Stimulated activated CD8-positive, alpha-beta memory T cell treated with anti-CD3 and anti-CD28 coated beads, Interleukin-2, amount 100 ng/mL, for 48 hours (primary cell): ENCODE data around the gene PBX1.

ENCODE experiments used
- DNase-seq, 2 donors: peaks; one replicate each; pipeline ENCODE4 v3.0.0-alpha.2; 2020; ENCODE audit warnings: low read depth in 2 of 2

PBX1 gene

DNA sequence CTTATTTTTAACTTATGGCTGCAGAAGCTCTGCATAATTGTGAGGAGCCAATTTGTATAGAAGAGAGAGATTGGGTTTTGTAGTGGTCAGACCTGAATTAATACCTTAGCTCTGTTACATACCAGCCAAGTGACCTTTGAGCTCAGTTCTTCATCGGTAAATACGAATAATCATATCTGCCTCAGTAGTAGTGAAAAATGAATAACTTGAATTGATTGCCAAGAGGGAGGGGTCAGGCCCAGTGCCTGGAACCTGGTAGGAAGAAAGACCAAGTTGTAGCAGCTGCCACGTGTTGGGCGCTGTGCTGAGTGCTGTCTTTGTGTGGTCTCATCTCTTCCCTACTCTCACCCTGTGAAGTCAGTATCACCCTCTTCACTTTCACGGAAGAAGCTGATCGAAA lies 247.5 kb downstream of the PBX1 start:
- DNase-seq: no peak

DNA sequence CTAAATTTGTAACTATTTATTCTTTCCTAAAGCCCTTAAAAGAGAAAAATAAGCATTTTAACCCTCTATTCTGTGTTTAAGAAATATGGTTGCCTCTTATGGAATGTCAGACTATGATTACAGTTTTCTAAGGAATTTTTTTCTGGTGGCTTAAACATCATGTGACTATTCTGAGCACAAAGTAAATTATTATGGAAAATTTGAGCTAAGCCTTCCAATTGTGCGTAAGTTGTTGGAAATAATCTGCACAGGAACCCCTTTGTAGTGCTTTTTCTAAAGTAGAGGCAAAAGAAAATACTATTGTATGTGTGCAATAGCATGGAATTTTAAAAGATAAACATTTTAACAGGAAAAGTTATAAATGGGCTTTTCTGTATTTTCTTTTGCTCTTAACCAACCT lies 254.8 kb downstream of the PBX1 start:
- DNase-seq: no peak

DNA sequence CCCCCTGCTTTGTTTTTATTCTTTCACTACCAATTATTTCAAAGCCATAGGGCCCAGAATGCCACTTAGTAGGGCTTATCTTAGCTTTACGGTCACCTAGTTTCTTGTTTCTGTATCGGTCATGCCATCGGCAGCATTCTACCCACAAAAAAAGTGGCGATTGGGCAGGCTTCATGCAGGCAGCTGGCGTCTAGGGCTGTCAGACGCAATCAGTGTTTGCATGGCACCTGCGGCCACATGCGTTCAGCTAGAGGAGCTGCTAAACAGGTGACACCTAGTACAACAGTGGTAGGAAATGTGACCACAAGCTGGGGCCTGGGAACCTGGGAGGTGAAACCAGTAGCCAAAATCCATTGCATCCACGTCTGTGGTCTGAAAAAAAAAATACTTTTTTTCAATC lies 262.7 kb downstream of the PBX1 start:
- DNase-seq: no peak

DNA sequence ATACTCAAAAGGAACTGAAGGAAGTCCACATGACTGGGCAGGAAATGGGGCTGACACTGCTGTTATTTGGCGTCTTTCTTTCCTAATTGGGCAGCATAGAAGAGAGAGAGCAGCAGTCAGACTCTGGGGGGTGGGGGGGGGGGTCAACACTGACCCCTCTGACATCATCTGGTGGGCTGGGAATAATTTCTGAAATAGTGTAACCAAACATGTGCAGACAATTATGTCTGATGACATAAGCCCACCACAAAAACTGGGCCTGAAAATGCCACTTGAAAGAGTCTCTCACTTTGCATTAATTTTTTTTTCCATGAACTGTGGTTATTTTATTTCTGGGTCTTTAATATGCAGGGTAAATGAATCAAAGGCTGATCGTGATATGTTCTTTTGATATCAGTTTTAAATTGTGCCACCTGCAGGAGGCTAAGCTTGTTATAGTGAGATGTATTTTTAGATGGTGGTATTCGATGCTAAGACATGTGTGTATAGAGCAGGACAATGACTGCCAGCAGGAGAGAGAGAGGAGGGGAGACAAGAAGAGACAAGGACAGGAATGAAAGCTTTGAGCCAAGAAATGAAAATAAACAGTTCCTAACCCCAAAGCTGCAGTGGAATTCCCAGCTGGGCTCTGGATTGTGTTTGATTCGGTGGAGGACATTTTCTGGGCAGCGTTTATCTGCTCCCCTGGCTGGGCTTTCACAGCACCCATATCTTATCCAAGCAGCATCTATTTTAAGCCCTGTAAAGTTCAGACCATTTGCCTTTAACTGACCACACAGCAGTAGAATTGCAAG lies 264.7 kb downstream of the PBX1 start:
- DNase-seq: no peak

DNA sequence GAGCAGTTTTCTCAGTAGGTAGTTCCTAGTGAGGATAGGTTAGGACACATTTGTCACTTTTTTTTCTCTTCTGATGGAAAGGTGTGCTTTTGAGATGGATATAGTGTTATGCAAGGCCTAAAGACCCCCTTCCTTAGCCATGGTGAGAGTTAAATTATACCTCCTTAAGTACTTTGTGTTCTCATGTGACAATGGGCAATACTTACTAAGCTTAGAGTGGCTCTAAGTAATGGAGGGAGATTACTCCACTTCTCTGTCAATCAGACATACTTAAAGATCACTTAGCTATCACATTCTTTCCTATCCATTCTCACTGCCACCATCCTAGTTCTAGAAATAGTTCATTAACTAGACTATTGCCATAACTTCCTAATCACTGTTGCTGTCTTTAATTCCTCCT lies 265.6 kb downstream of the PBX1 start:
- no peak for DNase-seq

DNA sequence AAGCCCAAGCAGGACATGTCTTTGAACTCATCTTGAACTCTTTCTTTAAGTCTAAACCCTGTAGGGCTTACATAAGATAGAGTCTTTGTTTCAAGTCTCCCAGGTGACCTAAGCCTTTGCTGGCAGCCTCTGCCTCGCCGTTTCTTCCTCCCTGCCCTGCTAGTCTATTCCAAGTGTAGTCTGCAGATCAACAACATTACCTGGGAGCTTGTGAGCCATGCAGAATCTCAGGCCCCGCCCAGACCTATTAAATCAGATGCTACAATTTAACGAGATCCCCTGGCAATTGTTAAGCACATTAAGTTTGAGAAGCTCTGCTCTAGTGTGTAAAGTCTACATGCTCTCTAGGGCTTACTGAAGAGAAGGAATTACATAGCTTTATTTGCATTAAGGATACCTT lies 271.6 kb downstream of the PBX1 start:
- no peak for DNase-seq

DNA sequence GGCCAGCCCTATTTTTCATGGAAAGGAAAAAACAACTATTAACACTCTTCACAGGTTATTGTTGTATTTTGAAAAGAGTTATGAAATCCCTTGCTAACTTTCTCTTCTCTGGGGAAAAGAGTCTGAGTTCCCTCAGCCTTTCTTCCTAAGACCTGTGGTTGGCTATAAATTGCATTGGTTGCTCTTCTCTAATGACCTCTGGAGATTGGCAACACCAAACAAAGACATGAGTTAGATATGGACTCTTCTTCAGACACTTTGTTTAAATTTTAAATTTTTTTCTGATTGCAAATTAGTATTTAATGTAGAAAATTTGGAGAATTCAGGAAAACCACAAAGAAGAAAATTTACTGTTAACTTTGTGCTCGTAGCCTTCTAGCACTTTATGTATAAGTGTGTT lies 275.7 kb downstream of the PBX1 start:
- no peak for DNase-seq

DNA sequence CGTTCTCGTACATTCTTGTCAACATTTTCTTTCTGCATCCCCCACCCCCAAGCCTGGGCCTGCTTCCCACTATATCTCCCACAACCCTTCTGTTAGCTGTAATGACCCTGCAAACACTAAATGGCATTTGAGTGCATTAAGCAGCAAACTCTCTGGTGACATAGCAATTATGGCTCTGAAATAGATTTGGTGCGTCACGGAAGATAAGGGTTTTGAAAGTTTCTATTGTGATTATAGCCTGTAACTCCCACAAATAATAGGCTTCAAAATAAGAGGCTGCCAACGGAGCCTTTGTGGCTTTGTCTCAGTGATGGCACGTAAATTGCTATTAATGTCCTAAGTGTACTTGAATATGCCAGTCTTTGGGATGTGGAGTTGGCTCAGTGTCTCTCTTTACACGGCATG lies 277.6 kb downstream of the PBX1 start:
- DNase-seq: no peak

DNA sequence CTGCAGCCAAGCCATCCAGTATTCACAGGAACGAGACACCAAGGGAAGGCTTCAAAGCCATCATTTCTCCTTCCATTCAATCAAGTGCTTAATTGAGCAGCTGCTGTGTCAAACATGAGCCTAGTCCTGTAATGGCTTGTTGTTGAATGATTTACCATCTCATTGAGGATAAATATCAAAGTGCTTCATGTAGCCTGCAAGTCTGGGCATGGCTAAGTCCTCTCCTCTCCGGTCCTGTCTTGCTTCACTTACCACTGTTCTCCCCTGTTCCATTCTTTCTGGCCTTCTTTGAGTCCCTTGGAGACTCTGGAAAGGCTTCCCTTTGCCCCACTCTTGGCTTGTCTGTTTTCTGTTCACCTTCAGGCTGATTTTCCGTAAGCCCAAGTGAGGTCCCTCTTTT lies 279.8 kb downstream of the PBX1 start:
- DNase-seq: no peak

DNA sequence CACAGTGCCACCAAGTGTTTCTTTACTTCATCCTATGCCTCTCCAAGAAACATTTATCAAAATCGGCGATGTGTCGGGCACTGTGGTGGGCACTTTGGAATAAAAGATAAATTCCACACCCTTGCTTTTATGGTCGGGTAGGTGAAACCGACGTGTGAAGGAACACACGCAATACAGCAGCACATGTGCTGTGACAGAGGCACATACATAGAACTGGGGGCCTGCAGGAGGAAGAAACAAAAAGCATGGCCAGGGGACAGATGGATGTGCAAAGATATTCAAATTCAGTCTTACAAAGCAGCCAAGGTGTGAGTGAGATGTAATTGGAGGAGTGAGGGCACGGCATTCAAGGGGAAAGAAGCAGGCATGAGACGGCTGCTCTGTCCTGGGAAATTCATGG lies 282.0 kb downstream of the PBX1 start:
- no peak for DNase-seq

DNA sequence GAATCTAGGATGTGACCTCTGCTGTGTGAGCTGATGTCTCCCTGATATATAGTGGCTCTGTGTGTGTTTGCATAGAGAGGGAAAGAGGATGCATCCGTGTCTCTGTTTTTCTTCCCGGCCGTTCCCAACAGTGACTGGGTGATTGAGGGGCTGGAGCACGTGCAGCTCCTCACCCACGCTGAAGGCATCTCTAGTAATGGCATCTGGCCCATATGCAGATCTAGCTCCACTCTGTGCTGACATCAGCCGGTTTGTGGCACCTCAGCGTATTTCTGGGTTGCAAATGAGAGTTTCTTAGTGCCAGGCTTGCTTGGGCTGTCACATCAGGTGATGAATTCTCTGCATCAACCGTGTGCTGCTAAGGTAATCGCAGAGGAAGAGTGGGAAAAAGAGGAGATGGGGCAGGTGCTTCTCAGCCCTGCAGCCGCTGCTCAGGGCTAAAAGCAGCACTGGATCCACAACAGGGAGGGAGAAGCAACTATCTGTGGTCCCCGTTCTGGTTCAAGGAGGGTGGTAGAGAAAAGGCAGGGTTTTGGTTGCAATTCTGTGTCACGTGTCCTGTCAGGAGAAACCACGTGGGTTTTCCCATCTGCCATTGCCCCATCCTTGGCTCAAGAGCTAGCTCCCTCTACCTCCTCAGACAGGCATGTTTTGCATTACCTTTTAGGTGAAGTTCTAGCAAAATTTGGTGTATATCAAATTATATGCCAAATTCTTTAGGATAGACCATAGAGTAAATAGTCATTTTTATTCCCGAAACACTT lies 282.9 kb downstream of the PBX1 start:
- no peak for DNase-seq

DNA sequence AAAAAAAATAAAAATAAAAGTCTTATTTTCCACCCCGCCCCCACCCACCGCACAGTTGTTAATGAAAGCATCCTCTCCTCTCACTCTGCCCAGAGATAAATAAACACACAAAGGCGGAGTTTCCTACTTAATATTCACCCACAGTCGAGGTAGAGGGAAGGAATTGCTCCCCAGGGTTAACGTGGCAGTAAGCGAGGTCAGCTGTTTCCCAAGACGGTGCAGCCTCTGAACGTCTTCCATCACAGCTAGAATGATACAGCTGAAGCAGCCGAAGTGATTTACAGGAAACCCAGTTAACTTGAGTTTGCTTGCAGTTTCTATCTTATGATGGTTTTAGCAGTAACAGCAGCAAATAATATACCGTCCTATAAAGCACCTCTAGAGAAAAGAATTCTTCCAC lies 283.9 kb downstream of the PBX1 start:
- no peak for DNase-seq

DNA sequence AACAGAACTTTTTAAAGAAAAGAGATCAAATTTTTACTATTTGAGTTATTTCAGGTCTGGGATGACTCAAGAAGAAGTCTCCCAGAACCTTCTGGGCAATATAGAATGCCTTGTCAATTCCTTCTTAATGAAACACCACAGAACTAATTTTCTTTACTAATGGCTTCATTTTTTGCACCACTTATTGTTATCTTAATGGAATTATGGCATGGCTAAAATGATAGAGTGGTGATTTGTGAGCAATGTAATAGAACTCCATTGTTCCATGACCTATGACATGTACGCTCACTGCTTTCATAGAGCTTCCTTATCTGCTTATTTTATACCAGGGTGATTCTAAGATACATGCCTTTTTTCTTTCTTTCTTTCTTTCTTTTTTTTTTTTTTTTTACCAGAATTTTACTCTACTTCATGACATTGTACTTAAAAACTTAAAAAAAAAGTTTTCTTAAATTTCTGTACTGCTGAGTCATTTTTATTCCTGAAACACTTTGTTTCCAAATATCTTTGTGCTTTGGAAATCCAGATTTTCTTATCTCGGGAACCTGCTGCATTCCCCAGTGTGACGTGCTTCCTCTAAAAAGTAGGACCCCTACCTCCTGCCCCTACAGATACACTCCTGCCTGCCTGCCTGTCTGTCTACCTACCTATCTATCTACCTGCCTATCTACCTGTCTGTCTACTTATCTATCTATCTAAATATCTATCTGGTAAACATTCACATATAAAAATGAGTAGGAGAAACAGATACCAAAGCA lies 284.9 kb downstream of the PBX1 start:
- DNase-seq: no peak

DNA sequence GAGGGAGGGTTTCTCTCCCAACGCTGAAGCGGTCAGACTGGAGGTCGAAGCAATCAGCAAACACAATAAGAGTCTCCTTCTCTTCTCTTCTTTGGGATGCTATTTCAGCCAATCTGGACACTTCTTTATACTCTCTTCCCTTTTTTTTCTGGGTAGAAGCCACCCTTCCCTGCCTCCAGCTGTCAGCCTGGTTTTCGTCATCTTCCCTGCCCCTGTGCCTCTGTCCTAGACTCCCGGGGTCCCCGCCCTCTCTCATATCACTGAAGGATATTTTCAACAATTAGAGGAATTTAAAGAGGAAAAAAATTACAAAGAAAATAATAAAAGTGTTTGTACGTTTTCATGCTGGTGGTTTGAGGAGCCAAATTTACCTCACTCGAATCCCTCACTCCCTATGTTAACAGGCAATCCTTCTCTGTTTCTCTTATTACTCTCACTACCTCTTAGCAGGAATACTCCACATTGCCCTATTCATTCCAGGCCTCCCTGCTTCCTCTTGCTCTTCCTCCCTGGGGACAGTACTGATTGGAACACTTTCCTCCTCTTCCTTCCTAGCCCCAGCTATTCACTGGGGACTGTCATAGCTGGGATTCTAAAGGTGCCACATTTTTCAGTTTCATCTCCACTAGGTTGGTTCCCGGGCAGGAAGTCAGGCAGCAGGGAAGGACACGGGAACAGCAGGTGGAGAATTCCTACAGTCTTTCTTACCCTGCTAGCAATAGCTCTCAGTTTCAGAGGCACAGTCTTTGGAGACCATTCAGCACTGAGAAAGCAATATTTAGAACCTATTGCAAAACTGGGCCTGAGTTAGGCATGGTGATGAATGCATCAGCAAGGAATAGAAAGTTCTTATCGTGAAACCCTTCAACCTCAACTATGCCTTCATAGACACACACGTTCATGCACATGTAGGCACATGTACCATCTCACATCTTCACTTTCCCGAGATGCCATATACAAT lies 288.0 kb downstream of the PBX1 start:
- DNase-seq: no peak

DNA sequence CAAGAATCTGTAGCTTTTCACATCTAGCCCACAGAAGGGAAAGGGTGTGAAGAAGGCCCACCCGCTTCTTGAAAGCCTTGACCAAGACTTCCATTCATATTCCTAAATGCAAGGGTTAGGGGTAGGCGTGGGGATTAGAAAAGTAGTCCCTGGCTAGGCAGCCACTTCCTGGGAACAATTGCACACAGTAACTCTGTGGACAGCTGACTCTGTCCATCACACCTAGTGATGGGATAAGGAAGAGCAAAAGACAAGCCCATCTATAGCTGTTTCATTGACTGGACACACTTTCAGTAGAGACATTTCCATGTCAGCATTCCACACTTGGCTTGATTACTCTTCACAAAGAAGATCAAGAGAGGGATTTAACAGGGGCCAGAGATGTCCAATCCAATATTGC lies 294.2 kb downstream of the PBX1 start:
- no peak for DNase-seq

DNA sequence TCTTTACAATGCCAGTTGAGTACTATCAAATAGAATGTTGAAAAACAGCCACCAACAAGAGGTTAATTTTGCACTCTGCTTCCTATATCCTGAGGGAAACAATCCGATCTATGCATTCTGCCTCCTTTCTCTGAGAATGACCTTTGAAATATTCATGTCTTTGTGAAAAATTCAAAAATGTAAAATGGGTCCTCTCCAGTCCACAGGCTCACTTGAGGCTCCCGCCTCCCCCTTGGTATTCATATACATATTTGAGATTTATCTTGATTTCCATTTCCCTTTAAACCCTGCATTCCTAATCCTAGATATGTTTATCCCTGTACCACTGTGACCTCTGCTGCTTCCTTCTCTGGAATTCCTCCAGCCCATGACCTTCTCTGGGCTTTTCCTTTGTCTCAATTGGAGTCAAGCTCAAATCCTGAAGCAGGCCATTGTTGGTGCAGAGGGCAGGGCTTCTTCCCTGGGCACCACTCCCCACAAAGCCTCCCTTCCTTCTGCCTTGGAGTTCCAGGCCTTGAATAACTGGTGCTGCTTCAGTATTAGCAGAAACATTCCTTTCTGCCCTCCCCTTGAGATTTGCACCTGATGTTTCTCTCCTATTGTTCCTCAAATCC lies 296.8 kb downstream of the PBX1 start:
- DNase-seq: no peak

DNA sequence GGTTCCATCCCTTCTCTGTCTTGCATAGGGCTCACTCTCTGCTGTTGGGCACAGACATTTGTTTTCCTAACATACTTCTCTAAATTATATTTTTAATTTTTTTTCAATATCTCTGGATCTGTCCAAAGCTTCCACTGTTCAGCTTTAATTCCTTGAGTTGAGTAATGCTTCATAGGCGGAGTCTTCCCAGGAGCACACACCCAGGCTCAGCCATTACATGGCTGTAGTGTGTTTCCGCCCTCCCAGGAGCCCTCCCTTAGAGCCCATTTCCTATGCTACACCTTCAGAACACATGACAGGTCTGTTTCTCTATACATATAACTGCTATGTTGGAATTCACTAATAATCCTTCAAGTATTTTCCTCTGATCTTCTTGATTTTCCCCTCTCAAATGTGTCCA lies 297.4 kb downstream of the PBX1 start:
- DNase-seq: no peak

DNA sequence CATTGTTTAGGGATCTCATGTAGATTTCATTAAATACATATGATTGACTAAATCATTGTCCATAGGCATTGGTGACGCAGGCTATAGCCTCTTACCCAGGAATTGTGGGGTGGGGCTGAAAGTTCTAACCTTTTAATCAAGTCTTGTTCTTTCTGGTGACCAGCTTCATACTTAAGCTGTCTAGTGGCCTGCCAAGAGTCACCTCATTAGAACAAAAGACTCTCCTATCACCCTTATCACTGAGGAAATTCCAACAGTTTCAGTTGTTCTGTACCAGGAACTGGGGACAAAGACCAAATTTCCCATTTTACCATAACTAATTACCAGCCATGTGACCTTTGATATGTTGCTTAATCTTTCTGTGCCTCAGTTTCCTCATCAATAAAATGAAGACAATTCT lies 298.5 kb downstream of the PBX1 start:
- no peak for DNase-seq

DNA sequence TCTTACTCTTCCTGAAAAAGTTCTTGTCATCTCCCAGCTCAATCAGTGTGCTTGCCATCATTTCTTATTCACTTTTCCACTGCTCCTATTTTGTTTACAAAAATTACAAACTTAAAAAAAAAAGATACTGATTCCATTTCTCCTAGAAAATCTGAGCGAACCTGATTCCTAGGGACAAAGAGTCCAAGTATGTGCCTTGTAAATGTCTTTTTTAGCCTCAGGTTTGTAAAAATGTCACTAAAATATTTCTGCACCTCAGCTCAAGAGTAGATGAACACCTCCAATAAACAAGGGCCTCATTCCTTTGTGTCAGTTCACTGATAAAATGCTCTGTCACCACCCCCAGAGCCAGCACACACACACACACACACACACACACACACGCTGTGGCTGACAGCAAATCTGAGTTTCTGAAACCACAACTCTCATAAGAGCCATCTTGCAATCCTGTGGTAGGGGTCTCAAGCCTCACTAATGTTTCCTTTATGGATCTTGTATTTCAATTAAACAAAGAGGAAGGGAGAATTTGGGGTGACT lies 299.2 kb downstream of the PBX1 start:
- DNase-seq: no peak

DNA sequence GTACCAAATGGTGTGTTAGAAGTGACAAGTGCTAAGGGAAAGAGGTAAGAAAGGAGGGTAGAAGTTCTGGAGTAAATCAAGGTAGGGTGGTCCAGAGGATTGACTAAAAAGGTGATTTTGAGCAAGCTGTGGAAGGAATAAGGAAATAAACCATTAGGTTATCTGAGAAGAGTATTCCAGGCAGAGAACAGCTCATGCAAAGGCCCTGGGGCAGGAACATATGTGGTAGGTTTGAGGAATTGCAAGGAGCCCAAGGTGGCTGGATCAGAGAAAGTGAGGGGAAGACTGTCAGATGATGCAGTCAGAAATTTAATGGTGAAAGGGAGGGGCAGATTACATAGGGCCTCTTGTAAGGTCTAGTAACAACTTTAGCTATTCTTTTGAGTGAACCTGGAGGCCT lies 302.6 kb downstream of the PBX1 start:
- no peak for DNase-seq

DNA sequence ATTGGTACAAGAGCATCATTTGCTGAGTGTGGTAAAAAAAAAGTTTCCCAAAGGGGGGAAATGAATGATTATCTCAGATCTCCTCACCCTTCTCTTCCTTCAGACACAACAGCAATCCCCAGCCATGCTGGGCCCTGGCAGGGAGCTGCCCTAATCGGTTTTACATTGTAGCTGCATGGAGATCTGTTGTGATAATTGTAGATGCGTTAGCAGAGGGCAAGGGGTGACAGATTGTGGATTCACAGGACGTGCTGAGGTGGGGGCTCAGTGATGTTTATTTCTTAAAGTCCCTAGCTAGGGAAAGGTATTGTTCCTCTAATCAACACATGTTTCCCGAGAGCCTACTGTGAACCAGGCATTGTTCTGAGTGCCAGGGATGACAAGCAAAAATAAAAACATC lies 304.1 kb downstream of the PBX1 start:
- no peak for DNase-seq
